Spleen (tissue), 7 donors: ENCODE measurements around the gene PHKB.

Source experiments
- CTCF ChIP-seq, 11 experiments: fragments of 200-600 bp in 7 of 11; fragments of 450-650 bp in 4 of 11; sonication (generic) in 4 of 11; IDR thresholded peaks in 8 of 11; conservative IDR thresholded peaks in 3 of 11; 1 replicate in 7 of 11; 2 replicates in 4 of 11; pipeline versions ENCODE4 v1.4.0 to v1.8.0; 2016 to 2021; ENCODE audit warnings: antibody characterized with exemption in 11 of 11, inconsistent platforms in 4 of 11, mild to moderate bottlenecking in 1 of 11
- POLR2A ChIP-seq, 3 donors: fragments of 450-650 bp; IDR thresholded peaks; one replicate each; pipeline ENCODE4 v1.5.1; 2017; ENCODE audit warnings: antibody characterized with exemption in 3 of 3, mild to moderate bottlenecking in 1 of 3
- donor health status: DM: no; HTN: no; CAD: no; lungs with moderate emphysema.
- donor health status: DM: no; HTN: no; CAD: no.
- donor health status: DM: no; HTN: no; CAD: no.

GRCh38 chr16:47657032-47657431 is 195.9 kb downstream of the PHKB start:
- TF ChIP-seq CTCF (IDR thresholded peaks at IDR 0.05 in 8 of 11, conservative IDR thresholded peaks at IDR 0.05 in 3 of 11) (no peak), POLR2A (IDR thresholded peaks at IDR 0.05) (no peak)
